RCC 7860 (cell line): ENCODE measurements around the gene UCHL1.
"Not testable (repeated sequence)": the region's sequence is repeated elsewhere in the genome, so short reads cannot be mapped to it uniquely, and the experiment has no call there.

Source experiments
- DNase-seq: peaks from one replicate; pipeline ENCODE4 v3.0.0-alpha.2; 2015; ENCODE audit warnings: low spot score
- FAIRE-seq: peaks from 2 replicates; lab custom pipeline; 2012; peaks lifted over from hg19 to GRCh38; lab: Jason Lieb, UNC

UCHL1 gene

DNA sequence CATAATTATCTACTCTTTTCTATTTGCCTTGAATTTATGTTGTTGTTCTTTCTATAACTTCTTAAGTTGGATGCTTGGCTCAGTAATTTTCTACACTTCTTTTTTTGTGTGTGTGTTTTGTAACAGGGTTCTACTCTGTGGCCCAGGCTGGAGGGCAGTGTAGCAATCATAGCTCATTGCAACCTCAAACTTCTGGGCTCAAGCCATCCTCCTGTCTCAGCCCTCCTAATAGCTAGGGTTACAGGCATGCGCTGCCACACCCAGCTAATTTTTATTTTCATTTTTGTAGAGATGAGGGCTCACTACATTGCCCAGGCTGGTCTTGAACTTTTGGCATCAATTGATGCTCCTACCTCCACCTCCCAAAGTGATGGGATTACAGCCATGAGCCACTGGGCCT is 20.7 kb upstream of the UCHL1 start:
- no peak for DNase-seq
- no peak for FAIRE-seq

DNA sequence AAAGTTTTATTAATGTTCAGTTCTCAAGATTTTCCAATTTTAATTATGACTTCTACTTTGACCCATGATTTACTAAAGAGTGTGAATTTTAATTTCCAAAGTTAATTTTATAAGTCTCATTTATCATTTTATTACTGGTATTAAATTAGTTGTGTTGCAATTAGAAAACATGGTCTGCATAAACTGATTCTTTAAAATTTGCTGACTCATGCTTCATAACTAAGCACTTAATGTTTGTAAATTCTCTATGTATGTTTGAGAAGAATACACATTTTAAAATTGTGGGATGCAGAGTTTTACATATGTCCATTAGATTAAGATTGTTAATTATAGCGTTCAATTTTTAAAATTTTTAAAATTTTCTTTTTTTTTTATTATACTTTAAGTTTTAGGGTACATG is 20.2 kb upstream of the UCHL1 start:
- FAIRE-seq (peak; percentile 17), DNase-seq (no peak)

DNA sequence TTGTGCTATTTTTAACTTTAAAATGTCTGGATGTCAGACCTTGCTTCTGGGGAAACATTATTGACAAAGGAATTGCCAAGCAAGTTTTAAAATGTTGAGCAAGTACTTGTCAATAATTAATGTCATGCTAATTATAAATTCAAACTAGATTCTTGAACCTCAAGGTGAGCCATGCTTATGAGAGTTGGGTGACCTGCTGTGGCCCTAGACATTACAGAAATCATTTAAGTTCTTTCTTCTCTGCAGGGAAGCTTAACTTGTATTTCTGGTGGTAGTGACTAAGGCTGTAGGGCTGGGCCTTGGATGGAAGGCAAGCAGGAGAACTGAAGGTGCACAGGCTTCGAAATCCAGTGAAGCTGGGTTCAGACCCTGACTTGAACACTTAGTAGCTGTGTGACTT is 14.8 kb upstream of the UCHL1 start:
- DNase-seq (no peak), FAIRE-seq (no peak)

DNA sequence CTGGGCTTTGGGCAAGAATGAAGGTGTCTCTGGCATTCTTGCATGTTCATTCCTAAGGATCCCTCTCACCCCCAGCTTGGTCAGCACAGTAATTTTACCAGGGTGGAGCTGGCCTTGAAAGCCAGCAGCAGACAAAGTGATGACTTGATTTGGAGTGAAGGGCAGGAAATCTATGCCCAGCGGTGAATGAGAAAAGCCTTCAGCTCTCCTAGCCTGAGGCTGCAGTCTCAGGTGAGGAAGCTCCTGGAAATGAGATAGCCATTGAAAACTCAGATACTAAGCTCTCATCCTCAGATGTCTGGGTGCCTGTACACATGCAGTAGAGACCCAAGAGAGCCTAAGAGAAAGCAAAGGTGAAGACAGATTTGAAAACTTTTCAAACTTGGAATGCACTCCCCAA is 10.7 kb upstream of the UCHL1 start:
- DNase-seq = no peak
- no peak for FAIRE-seq

DNA sequence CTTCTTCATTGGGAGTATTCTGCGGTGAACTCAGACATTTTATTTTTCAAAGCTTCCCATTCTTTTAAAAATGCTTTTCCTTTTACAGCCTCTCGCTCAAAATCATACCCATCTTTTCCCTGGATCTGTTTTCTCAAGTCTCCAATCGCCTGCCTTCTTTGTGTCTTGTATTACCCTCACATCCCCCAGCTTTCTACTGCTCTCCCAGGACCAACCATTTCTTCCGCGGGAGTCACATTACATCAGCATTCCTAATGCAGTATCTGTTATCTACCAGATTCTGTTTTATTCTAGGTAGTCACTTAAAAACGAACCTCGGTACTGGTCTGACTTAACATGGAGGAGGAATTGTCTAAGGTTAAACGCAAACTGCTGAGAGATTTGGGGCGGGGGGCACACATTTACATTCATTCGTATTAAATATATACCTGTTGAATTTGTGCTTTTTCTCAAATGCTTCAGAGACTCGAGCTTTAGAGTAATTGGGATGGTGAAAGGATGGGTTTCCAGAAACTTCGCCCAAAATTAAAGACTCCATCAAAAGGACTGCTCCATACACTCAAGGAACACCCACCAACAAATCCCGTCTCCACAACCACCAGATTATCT is 493 bp upstream of the UCHL1 start:
- DNase-seq (no peak), FAIRE-seq (no peak)

DNA sequence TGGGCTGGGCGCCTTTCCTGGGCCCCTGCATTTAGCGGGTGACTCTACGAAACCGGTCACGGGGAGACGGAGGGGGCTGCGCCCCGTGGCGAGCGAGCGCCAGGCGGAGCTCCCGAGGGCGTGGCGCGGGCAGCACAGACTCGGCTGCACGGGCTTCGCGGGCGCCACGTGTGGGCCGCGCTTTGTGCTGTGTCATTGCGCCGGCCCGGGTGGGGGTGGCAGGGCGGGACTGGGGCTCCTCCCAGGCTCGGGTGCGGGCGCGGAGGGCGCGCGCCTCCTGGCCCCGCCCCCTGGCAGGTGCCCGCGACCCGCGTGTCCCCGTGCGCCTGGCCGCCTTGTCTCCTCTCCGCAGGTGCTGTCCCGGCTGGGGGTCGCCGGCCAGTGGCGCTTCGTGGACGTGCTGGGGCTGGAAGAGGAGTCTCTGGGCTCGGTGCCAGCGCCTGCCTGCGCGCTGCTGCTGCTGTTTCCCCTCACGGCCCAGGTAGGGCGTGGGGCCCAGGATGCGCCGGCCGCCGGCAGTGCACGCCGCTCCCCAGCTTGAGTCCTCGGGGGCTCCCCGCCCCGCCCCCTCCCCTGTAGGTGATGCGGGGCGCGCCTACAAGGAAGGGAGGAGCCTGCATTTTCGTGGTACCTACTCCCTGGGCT is 651 bp downstream of the UCHL1 start:
- no peak for FAIRE-seq
- peak; percentile 56 for DNase-seq

DNA sequence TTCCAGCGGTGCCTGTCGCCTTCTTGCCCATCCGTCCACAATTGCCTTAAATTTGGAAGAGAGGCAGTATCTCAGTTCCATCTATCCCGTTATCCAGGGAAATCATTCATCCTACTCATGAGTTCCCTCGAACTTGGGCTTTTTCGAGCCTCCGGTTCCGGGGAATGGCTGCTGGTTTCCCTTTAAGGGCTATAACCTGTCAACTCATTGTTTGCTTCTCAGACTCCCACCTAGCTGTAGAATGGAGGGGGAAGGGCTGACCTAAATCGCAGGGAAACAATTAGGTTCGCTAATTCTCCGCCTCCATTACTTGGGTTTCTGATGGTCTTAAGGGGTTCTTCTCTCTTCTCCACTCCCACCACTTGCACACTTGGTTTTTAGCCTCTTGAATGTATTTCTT is 1.2 kb downstream of the UCHL1 start:
- DNase-seq (no peak), FAIRE-seq (no peak)

DNA sequence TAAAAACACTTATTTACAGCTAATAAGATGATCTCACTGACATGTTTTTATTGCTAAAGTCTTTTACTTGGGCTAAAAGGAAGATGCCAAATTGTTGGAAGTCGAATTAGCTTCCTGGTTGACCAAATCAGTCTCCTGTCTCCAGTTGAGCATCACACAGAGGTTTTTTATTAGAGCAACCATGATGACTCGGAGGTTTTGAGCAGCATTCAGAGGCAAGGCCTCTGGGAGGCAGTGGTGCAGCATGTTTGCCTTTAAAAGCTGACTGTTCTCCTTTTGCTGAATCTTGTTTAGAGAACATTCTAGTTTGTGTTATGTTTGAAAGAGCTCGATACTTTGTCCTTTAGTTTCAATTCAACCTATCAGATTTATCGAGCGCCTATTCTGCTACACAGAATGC is 2.1 kb downstream of the UCHL1 start:
- FAIRE-seq = peak; percentile 72

DNA sequence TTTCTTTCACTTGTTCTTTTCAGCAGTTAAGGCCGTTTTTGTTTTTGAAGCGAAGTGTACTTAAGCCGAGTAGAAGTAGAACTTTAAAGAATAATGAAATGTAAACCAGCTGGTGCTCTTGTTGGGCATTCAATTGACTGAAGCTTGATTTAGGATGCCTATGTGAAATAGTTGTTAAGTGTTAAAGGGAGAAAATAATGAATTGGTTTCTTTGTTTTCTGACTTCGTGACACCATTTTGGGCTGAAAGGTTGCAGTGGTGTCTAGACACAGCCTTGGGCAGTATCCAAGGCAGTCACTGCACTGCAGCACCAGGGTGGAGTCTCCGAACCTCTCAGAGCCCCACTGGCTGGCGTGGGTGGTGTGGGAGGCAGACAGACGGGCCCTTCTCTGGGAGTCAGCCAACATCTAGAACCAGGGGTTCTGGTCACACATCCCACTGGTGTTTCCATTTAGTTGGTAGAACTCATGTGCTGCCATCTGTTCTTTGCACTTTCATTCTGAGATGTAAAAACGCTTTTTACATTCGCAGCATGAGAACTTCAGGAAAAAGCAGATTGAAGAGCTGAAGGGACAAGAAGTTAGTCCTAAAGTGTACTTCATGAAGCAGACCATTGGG is 3.5 kb downstream of the UCHL1 start:
- no peak for FAIRE-seq
- no peak for DNase-seq

More for the DNA sequence above, 2.1 kb downstream of the UCHL1 start:
- peak; percentile 59 for DNase-seq

DNA sequence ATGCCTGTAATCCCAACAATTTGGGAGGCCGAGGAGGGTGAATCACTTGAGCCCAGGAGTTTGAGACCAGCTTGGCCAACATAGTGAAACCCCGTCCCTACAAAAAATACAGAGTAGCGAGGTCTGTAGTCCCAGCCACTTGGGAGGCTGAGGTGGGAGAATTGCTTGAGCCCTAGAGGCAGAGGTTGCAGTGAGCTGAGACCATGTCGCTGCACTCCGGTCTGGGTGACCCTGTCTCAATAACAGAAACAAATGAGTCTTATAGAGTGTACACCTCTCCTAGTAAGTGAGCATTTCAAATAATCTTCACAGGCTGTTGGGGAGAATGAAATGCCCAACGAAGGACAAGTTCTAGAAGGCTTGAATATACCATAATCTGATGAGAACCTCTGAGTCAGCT is 5.5 kb downstream of the UCHL1 start:
- FAIRE-seq (no peak), DNase-seq (no peak)

DNA sequence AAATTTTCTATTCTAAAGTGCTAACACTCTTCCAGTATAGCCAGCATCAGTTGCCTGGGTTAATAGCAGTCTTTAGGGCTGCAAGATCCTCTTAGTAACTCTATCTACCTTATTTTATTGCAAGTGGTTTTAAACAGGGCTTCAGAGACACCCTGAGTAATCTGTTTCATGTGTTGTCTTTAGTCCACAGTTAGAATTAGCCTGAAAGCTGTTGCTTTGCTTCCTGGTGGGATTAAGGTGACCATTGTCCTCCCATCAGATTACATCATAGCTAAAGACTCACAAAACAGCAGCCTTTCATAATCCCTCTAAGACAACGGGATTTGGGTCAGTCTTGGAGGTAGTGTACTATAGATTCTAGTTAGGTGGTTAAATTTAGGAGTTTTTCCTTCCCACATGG is 7.5 kb downstream of the UCHL1 start:
- DNase-seq = no peak
- FAIRE-seq = no peak

DNA sequence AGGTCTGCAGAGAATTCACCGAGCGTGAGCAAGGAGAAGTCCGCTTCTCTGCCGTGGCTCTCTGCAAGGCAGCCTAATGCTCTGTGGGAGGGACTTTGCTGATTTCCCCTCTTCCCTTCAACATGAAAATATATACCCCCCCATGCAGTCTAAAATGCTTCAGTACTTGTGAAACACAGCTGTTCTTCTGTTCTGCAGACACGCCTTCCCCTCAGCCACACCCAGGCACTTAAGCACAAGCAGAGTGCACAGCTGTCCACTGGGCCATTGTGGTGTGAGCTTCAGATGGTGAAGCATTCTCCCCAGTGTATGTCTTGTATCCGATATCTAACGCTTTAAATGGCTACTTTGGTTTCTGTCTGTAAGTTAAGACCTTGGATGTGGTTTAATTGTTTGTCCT is 11.3 kb downstream of the UCHL1 start:
- DNase-seq = no peak
- FAIRE-seq = no peak

DNA sequence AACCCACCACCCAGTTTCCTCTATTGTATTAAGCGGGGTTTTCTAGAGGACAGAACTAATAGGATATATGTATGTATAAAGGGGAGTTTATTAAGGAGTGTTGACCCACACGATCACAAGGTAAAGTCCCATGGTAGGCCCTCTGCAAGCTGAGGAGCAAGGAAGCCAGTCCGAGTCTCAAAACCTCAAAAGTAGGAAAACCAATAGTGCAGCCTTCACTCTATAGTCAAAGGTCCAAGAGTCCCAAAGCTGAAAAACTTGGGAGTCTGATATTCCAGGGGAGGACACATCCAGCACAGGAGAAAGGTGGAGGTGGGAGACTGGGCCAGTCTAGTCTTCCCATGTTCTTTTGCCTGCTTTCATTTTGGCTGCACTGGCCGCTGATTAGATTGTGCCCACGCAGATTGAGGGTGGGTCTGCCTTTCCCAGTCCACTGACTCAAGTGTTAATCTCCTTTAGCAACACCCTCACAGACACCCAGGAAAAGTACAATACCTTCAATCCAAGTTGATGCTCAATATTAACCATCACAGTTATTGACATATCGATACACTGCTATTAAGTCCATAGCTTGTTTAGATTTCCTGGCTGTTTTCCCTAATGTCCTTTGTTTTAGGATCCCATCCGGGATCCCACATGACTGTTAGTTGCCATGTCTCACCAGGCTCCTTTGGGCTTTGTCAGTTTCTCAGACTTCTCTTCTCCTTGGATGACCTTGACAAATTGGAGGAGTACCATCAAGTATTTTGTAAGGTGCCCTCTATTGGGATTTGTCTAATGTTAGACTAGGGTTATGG is 12.2 kb downstream of the UCHL1 start:
- no peak for FAIRE-seq
- no peak for DNase-seq

DNA sequence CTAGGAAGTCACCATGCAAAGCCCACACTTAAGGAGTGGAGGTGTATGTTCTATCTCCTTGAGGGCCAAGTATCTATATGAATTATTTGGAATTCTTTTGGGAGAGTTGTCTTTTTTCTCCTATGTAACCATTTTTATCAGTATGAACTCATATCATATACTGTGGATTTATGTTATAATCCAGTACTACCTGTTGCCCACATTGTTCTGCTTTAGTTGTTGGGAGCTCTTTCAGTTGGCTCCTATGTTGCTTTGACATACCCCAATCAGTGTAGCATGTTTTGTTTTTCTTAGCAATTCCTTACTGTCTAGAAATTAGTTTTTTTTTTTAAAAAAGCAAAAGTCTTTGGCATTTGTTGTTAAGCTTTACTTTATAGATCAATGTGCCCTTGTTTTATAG is 13.0 kb downstream of the UCHL1 start:
- no peak for DNase-seq
- no peak for FAIRE-seq

DNA sequence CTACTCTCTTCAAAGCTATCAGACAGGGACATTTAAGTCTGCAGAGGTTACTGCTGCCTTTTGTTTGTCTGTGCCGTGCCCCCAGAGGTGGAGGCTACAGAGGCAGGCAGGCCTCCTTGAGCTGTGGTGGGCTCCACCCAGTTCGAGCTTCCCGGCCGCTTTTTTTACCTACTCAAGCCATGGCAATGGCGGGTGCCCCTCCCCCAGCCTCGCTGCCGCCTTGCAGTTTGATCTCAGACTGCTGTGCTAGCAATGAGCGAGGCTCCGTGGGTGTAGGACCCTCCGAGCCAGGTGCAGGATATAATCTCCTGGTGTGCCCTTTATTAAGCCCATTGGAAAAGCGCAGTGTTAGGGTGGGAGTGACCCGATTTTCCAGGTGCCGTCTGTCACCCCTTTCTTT is 19.2 kb downstream of the UCHL1 start:
- not testable (repeated sequence) for DNase-seq, FAIRE-seq

DNA sequence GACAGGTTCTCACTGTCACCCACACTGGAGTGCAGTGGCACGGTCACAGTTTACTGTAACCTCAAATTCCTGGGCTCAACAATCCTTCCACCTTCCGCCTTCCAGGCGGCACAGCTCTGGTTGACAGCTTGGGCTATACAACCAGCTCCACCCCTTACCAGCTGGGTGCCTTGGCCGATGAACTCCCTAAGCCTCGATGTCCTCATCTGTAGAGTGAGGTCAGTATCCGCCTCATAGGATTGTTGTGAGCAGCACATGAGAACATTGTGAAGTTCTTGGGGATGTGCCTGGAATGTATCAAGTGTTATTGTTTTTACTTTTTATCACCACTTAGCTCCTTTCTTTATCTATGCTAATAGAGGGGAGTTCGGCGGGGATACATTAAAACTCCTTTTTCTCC is 23.3 kb downstream of the UCHL1 start:
- FAIRE-seq (no peak), DNase-seq (no peak)

DNA sequence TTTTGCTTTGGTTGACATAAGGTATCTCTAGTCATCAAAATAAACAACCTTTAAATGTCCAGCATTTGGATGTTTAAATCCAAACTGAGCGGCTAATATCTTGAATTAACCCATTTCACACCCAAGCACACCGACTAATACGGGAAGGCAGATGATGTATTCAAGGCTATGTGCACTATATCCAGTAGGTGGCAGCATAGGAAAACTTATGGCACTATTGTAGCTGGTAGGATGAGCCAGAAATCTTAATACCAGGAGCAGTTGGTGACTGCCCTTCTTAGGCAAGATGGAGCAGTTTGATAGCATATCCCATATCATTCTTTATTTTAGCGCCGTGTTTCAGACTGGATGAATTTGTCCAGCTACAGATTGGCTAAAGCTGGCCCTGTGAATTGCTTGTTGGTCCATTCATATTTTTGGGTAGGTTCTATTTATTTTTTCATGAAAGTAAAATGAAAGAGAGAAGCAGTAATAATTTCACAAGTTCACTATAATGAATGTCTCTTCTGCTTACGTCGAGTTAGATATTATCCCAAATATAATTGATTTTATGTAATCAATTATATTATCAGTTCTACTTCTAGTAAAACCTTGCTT is 24.4 kb downstream of the UCHL1 start:
- peak; percentile 75 for FAIRE-seq
- DNase-seq = peak; percentile 73

DNA sequence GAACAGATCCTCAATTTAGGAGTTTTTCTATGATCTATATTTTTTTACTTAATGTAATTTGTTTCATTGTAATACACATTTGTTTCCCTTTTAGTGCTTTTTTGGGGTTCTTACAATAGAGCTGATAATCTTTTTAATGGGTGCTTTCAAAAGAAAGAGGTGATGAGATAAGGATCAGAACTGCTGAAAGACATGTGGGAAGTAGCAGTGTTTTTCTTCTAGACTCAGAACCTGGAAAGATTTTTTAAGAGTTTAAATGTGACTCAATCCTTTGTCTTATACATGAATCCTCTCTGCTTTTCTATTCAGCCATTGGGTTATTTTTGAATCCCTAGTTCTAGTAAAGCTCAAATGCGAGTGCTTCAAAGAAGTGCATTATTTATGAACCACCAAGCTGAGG is 25.6 kb downstream of the UCHL1 start:
- FAIRE-seq = no peak
- no peak for DNase-seq

DNA sequence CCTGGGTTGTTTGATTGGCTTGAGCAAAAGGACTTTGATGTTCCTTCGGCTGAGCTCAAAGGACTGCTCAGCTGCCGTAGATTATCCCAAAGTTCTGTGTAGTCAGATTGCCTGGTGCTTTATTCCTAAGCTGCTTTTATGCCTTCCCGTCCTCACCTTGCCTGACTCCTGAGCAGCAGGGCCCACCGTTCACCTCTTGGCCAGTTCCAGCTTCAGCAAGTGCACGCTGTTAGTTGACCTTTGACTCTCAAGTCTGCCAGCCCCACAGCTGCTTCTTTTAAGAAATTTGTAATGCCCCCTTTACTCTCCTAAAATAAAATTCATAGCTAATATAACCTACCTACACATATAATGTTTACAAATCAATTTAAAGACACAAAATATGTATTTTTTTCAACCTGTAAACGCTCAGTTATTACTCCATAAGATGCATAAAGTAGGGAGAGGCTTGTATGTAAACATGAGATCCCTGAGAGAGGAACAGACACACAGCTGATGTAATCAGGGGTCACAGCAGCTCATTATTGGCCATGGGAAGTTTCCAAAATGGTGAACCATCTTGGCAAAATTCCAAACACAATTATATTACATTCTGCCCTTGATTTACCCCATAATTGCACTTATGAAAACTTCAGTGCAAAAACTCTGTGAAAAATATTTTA is 28.6 kb downstream of the UCHL1 start:
- DNase-seq (no peak), FAIRE-seq (no peak)

DNA sequence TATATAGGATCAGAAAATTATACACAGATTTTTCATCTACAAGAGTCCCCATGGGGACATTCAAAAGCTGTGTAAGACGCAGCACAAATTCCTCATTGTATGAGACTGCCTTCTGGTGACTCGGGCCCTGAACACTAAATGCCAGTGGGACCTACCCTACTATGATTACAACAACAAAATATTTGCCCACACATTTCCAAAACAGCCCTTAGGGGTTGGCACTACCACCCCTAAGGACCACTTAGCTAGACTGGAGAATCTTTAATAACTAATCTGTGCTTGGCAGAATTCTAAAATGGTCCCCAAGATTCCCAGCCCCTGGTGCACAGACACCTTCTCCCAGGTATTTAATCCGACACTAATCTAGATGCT is 29.1 kb downstream of the UCHL1 start:
- no peak for FAIRE-seq

DNA sequence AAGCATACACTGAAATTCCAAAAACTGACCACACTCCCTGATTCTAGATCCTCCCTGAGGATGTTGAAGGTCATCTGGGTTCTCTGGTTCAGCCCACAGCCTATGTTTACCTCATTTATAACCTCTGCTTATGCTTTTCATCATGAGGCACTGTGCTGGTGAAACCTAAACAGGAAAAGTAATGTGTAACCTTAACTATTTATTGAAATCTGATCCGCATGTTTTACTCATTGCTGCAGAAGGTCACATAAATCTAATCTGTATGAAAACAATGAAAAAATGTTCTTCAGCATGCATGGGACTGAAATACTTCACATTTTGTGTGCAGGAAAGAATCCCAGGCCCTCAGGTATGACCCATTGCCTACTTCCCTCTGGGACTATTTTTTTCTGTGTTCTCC is 30.3 kb downstream of the UCHL1 start:
- no peak for FAIRE-seq
- no peak for DNase-seq

More for the DNA sequence above, 29.1 kb downstream of the UCHL1 start:
- DNase-seq = no peak
